K562 (cell line): ENCODE data around the gene CFP. TPM values are rescaled to one million over a fixed set of nuclear protein-coding genes. Genes with fewer than 3 reads are reported as not detected.

Experiments used
- C11orf30 ChIP-seq: fragments of 450-650 bp; IDR thresholded peaks from 2 replicates; pipeline ENCODE4 v1.6.1; 2016; ENCODE audit warnings: low read depth, mild to moderate bottlenecking
- CREM ChIP-seq: IDR thresholded peaks from 2 replicates; pipeline ENCODE4 v1.6.1; 2014; ENCODE audit warnings: antibody characterized with exemption, low read depth
- CXXC5 ChIP-seq: fragments of 250-450 bp; sonication (Bioruptor Pico); IDR thresholded peaks from 2 replicates; pipeline ENCODE4 v1.8.0; 2022; ENCODE audit warnings: inconsistent platforms, mild to moderate bottlenecking, moderate library complexity
- FOXA3 ChIP-seq, 2 experiments: fragments of 450-650 bp in 1 of 2; sonication (generic) in 1 of 2; formaldehyde crosslinking; IDR thresholded peaks in 1 of 2; conservative IDR thresholded peaks in 1 of 2; 2 replicates each; pipeline versions ENCODE4 v1.4.0 to v1.8.0; 2020 to 2022; ENCODE audit warnings: mild to moderate bottlenecking in 2 of 2, missing genetic modification reagents in 1 of 2
- HDAC1 ChIP-seq, 2 experiments: fragments of 450-650 bp; IDR thresholded peaks; 2 replicates each; pipeline ENCODE4 v1.6.1; 2016 to 2017; ENCODE audit warnings: inconsistent platforms in 1 of 2, mild to moderate bottlenecking in 1 of 2, moderate library complexity in 1 of 2
- HMG20A ChIP-seq: fragments of 450-650 bp; formaldehyde crosslinking; conservative IDR thresholded peaks from 2 replicates; pipeline ENCODE4 v1.4.0; 2020; ENCODE audit warnings: mild to moderate bottlenecking, mixed read lengths
- JUNB ChIP-seq: fragments of 450-650 bp; formaldehyde crosslinking; conservative IDR thresholded peaks from 2 replicates; pipeline ENCODE4 v1.4.0; 2020; ENCODE audit warnings: mild to moderate bottlenecking
- KLF6 ChIP-seq: fragments of 250-450 bp; sonication (Bioruptor Pico); IDR thresholded peaks from 2 replicates; pipeline ENCODE4 v1.4.0; 2020; ENCODE audit warnings: mild to moderate bottlenecking, moderate library complexity, borderline replicate concordance
- NFIC ChIP-seq: fragments of 450-650 bp; IDR thresholded peaks from 2 replicates; pipeline ENCODE4 v1.6.1; 2017; ENCODE audit warnings: mild to moderate bottlenecking, inconsistent platforms
- NRF1 ChIP-seq, 2 experiments: fragments of 450-650 bp; IDR thresholded peaks in 1 of 2; conservative IDR thresholded peaks in 1 of 2; 2 replicates each; pipeline ENCODE4 v1.6.1; 2014; ENCODE audit warnings: mild to moderate bottlenecking in 2 of 2
- PHB ChIP-seq: fragments of 250-450 bp; sonication (Bioruptor Pico); IDR thresholded peaks from 2 replicates; pipeline ENCODE4 v1.5.0; 2021
- SAFB2 ChIP-seq: fragments of 200-400 bp; formaldehyde crosslinking; IDR thresholded peaks from 2 replicates; pipeline ENCODE4 v1.6.1; 2018; ENCODE audit warnings: borderline replicate concordance, low read length, low read depth, moderate library complexity; ENCODE audit not compliant: severe bottlenecking
- TAL1 ChIP-seq: fragments of 450-650 bp; IDR thresholded peaks from 2 replicates; pipeline ENCODE4 v1.6.1; 2016; ENCODE audit warnings: mild to moderate bottlenecking
- ZBTB7A ChIP-seq: IDR thresholded peaks from 2 replicates; pipeline ENCODE4 v1.6.1; 2011; ENCODE audit warnings: low read depth, mild to moderate bottlenecking, low read length, moderate library complexity, borderline replicate concordance; ENCODE audit not compliant: control insufficient read depth
- ZFPM2 ChIP-seq: fragments of 250-450 bp; sonication (Bioruptor Pico); IDR thresholded peaks from 2 replicates; pipeline ENCODE4 v1.5.1; 2022; ENCODE audit warnings: mild to moderate bottlenecking
- ZKSCAN8 ChIP-seq: fragments of 200-800 bp; sonication (Bioruptor generic); IDR thresholded peaks from 2 replicates; pipeline ENCODE4 v1.6.1; 2016; ENCODE audit warnings: missing genetic modification characterization, missing compliant biosample characterization
- ZNF316 ChIP-seq: fragments of 450-650 bp; IDR thresholded peaks from 2 replicates; pipeline ENCODE4 v1.6.1; 2016
- ZNF41 ChIP-seq: fragments of 250-450 bp; sonication (Bioruptor Pico); conservative IDR thresholded peaks from 2 replicates; pipeline ENCODE4 v1.4.0; 2020; ENCODE audit warnings: mild to moderate bottlenecking
- polyA plus RNA-seq, 8 experiments: library from polyadenylated mRNA; depleted of rRNA in 4 of 8; stranded (reverse) in 5 of 8; unstranded in 3 of 8; fragments of >200 nt; fragmentation: Nextera tagmentation in 2 of 8; fragmentation: Illumina TruSeq in 1 of 8; extraction: Ambion mirVana in 2 of 8; extraction: Trizol in 1 of 8; gene quantifications; 2 replicates each; pipeline versions ENCODE4 v1.2.1 to v1.2.3, GENCODE V29; 2011 to 2014; ENCODE audit warnings: inconsistent platforms in 1 of 8, missing spikeins in 1 of 8
- total RNA-seq, 7 experiments: library from RNA; depleted of rRNA in 6 of 7; stranded (reverse); fragments of >200 nt in 6 of 7; fragmentation: Illumina TruSeq in 2 of 7; extraction: Trizol in 2 of 7; gene quantifications; 2 replicates each; pipeline versions ENCODE4 v1.2.1 to v1.2.3, GENCODE V29; 2011 to 2021; ENCODE audit warnings: low replicate concordance in 1 of 7
- TF ChIP-seq, protein P1 (sequence below): fragments of 450-650 bp; IDR thresholded peaks from 2 replicates; pipeline ENCODE4 v1.7.1; 2018; ENCODE audit warnings: mild to moderate bottlenecking, low read depth; ENCODE audit not compliant: partially characterized antibody
- TF ChIP-seq, protein P2 (sequence below): sonication (generic); formaldehyde crosslinking; IDR thresholded peaks from 2 replicates; pipeline ENCODE4 v1.8.0; 2022; ENCODE audit warnings: mild to moderate bottlenecking, missing genetic modification reagents
- TF ChIP-seq, protein P3 (sequence below): fragments of 200-400 bp; formaldehyde crosslinking; IDR thresholded peaks from 2 replicates; pipeline ENCODE4 v1.6.1; 2017; ENCODE audit warnings: mild to moderate bottlenecking, low read depth, low read length, moderate library complexity
- TF ChIP-seq, protein P4 (sequence below): fragments of 250-450 bp; sonication (Bioruptor Pico); IDR thresholded peaks from 2 replicates; pipeline ENCODE4 v1.5.0; 2020; ENCODE audit warnings: mild to moderate bottlenecking, borderline replicate concordance

The CFP gene
- total and polyA plus RNA-seq, 9 of the 15 experiments (the other 6 are each of a cell fraction or from before 2014, with no cell fraction given) = 0.18 to 2.0 (median 0.55) TPM

DNA sequence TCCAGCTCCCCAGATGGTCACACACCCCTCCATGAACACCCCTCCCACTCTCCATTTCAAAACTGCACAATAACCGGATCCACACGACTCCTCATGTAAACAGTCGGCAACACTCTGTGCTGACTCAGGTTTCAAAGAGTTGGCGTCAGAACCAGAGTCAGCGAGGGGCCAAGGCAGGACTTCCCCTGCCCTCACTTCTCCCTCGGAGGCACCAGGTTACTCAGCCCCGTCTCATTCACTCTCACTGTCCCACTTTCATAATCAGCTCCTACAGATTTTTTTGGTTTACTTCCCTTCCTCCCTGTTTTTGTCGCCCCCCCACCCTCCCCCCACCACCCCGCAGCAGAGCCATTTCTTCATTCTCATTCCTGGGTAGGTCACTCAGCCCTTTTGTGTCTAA is 50.2 kb downstream of the CFP start (continued):
- TF ChIP-seq, protein P1, sequence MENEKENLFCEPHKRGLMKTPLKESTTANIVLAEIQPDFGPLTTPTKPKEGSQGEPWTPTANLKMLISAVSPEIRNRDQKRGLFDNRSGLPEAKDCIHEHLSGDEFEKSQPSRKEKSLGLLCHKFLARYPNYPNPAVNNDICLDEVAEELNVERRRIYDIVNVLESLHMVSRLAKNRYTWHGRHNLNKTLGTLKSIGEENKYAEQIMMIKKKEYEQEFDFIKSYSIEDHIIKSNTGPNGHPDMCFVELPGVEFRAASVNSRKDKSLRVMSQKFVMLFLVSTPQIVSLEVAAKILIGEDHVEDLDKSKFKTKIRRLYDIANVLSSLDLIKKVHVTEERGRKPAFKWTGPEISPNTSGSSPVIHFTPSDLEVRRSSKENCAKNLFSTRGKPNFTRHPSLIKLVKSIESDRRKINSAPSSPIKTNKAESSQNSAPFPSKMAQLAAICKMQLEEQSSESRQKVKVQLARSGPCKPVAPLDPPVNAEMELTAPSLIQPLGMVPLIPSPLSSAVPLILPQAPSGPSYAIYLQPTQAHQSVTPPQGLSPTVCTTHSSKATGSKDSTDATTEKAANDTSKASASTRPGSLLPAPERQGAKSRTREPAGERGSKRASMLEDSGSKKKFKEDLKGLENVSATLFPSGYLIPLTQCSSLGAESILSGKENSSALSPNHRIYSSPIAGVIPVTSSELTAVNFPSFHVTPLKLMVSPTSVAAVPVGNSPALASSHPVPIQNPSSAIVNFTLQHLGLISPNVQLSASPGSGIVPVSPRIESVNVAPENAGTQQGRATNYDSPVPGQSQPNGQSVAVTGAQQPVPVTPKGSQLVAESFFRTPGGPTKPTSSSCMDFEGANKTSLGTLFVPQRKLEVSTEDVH = no peak
- TF ChIP-seq CXXC5 (CRISPR knock-in tag) (no peak), KLF6 (CRISPR knock-in tag) (no peak), TAL1 (no peak), ZBTB7A (peak; percentile 23; the same call in 1 of the 2 replicates), PHB (CRISPR knock-in tag) (no peak), SAFB2 (no peak), ZNF316 (peak; percentile 70), NRF1 (conservative IDR thresholded peaks at IDR 0.05 in 1 of 2, IDR thresholded peaks at IDR 0.05 in 1 of 2) (no peak), ZKSCAN8 (peak; percentile 98), FOXA3 (CRISPR knock-in tag; conservative IDR thresholded peaks at IDR 0.05 in 1 of 2, IDR thresholded peaks at IDR 0.05 in 1 of 2) (no peak), C11orf30 (peak; percentile 60), HMG20A (CRISPR knock-in tag) (no peak), HDAC1 (IDR thresholded peaks at IDR 0.05) (no peak), CREM (0 out of 2 replicates have a peak, but pooled peaks have one; percentile 4), ZFPM2 (CRISPR knock-in tag) (no peak), NFIC (no peak), JUNB (CRISPR knock-in tag) (no peak), ZNF41 (CRISPR knock-in tag) (no peak)
- TF ChIP-seq, protein P2, sequence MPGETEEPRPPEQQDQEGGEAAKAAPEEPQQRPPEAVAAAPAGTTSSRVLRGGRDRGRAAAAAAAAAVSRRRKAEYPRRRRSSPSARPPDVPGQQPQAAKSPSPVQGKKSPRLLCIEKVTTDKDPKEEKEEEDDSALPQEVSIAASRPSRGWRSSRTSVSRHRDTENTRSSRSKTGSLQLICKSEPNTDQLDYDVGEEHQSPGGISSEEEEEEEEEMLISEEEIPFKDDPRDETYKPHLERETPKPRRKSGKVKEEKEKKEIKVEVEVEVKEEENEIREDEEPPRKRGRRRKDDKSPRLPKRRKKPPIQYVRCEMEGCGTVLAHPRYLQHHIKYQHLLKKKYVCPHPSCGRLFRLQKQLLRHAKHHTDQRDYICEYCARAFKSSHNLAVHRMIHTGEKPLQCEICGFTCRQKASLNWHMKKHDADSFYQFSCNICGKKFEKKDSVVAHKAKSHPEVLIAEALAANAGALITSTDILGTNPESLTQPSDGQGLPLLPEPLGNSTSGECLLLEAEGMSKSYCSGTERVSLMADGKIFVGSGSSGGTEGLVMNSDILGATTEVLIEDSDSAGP = no peak
- TF ChIP-seq, protein P3, sequence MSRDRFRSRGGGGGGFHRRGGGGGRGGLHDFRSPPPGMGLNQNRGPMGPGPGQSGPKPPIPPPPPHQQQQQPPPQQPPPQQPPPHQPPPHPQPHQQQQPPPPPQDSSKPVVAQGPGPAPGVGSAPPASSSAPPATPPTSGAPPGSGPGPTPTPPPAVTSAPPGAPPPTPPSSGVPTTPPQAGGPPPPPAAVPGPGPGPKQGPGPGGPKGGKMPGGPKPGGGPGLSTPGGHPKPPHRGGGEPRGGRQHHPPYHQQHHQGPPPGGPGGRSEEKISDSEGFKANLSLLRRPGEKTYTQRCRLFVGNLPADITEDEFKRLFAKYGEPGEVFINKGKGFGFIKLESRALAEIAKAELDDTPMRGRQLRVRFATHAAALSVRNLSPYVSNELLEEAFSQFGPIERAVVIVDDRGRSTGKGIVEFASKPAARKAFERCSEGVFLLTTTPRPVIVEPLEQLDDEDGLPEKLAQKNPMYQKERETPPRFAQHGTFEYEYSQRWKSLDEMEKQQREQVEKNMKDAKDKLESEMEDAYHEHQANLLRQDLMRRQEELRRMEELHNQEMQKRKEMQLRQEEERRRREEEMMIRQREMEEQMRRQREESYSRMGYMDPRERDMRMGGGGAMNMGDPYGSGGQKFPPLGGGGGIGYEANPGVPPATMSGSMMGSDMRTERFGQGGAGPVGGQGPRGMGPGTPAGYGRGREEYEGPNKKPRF = no peak
- TF ChIP-seq, protein P4, sequence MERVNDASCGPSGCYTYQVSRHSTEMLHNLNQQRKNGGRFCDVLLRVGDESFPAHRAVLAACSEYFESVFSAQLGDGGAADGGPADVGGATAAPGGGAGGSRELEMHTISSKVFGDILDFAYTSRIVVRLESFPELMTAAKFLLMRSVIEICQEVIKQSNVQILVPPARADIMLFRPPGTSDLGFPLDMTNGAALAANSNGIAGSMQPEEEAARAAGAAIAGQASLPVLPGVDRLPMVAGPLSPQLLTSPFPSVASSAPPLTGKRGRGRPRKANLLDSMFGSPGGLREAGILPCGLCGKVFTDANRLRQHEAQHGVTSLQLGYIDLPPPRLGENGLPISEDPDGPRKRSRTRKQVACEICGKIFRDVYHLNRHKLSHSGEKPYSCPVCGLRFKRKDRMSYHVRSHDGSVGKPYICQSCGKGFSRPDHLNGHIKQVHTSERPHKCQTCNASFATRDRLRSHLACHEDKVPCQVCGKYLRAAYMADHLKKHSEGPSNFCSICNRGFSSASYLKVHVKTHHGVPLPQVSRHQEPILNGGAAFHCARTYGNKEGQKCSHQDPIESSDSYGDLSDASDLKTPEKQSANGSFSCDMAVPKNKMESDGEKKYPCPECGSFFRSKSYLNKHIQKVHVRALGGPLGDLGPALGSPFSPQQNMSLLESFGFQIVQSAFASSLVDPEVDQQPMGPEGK (CRISPR knock-in tag) = no peak
